Mononuclear cell (primary cell): ENCODE measurements around the gene GLTP. TPM values are rescaled to one million over a fixed set of nuclear protein-coding genes. Genes with fewer than 3 reads are reported as not detected.
A peak's percentile ranks its signal among the peaks of the same experiment; 100 is the strongest.
"Not testable (repeated sequence)": the region's sequence is repeated elsewhere in the genome, so short reads cannot be mapped to it uniquely, and the experiment has no call there.

ENCODE experiments used
- H3K27me3 ChIP-seq: 2 replicates; pipeline ENCODE4 v1.6.0; 2011; ENCODE audit warnings: low read length, control low read depth; ENCODE audit not compliant: insufficient read depth
- H3K4me1 ChIP-seq: 2 replicates; pipeline ENCODE4 v1.5.1; 2011; ENCODE audit warnings: mild to moderate bottlenecking, low read length, control low read depth; ENCODE audit not compliant: insufficient read depth
- H3K4me3 ChIP-seq: 2 replicates; pipeline ENCODE4 v1.5.1; 2011; ENCODE audit warnings: mild to moderate bottlenecking, low read length, moderate library complexity
- H3K9me3 ChIP-seq: 2 replicates; pipeline ENCODE4 v1.5.1; 2011; ENCODE audit warnings: low read depth, mild to moderate bottlenecking, control low read depth, low read length
- total RNA-seq: library from RNA; depleted of rRNA; stranded (reverse); fragments of >200 nt; gene quantifications from one replicate; pipeline ENCODE4 v1.2.3, GENCODE V29; 2012

Gene GLTP
- total RNA-seq, 1 donor = 63.0 TPM

DNA sequence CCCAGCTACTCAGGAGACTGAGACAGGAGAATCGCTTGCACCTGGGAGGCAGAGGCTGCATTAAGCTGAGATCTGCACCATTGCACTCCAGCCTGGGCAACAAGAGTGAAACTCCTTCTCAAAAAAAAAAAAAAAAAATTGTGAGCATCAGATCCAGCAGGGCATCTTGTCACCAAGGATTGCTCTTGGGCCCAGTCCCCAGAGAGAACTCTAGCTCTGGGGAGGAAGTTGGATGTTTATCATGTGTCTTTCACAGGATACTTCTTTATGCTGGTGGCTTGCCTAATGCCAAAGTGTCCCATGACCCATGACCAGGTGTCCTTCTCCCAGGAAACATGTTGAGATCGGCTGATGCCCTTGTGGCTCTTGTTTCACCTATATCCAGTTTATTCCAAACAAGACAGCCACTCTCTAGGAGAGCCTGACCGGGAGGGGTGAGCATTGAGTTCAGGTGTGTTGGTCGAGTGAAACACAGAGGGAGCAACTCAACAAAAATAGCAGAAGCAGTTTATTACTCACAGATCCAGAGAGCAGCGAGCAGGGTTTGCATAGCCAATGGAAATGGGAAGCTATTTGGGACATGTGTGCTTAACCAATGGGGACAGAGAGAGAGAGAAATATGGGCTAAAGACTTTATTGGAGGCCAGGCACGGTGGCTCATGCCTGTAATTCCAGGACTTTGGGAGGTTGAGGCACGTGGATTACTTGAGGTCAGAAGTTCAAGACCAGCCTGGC is 13.1 kb upstream of the GLTP start:
- Histone ChIP-seq H3K4me1 (peaks cover 44% of the 10 kb centered on the region), H3K27me3 (no peaks in the 10 kb centered on the region), H3K9me3 (no peaks in the 10 kb centered on the region), H3K4me3 (no peak overlapping the region)

DNA sequence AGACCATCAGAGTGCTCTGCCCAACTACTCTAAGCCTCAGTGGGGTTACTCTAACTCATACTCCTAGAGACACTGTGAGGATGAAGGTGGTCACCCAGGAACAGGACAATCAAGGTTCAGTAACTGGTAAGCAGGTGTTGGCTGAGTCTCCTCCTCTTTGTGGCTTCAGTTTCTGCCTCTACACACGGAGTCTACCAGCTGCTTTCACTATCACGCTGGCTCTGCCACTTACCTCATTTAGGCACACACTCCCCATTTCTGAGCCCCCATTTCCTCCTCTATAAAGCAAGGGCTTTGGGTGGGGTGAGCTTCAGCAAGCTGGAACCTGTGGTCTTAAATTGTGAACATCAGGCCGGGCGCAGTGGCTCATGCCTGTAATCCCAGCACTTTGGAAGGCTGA is 12.4 kb upstream of the GLTP start:
- Histone ChIP-seq H3K4me1 (peaks cover 50% of the 10 kb centered on the region), H3K4me3 (no peak overlapping the region), H3K9me3 (no peaks in the 10 kb centered on the region), H3K27me3 (no peaks in the 10 kb centered on the region)

DNA sequence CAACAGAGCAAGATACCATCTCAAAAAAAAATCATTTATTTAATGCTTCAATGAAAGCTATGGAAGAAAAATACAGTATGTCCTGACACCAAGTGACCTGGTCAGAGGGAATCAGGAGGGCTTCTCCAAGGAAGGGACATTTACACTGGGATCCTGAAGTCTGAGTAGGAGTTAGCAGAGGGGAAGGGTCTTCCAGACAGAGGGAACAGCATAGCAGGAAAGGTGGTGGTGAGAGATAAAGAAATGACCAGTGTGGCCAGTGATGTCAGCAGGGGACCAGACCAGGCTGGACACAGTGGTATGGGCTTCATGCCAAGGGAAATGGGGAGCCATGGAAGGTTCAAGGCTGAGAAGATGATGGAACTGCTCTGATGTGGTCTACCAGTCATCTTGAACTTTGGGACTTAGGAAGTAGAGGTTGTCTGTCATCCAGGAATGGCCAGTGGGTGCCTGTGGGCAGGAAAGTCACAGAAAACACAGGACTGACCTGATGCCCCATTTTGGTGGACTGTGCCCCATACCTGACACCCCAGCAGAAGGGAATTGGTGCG is 11.9 kb upstream of the GLTP start:
- Histone ChIP-seq H3K27me3 (no peaks in the 10 kb centered on the region), H3K4me3 (no peak overlapping the region), H3K4me1 (peaks cover 55% of the 10 kb centered on the region), H3K9me3 (no peaks in the 10 kb centered on the region)

DNA sequence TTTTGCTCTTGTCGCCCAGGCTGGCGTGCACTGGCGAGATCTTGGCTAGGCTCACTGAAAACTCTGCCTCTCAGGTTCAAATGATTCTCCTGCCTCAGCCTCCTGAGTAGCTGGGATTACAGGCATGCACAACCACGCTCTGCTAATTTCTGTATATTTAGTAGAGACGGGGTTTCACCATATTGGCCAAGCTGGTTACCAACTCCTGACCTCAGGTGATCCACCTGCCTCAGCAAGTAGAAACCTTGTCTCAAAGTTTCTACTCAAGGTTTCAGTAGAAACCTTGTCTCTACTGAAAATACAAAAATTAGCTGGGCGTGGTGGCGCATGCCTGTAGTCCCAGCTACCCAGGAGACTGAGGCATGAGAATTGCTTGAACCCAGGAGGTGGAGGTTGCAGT is 11.4 kb upstream of the GLTP start:
- H3K4me1 ChIP-seq = peaks cover 61% of the 10 kb centered on the region
- not testable (repeated sequence) for H3K9me3 ChIP-seq, H3K27me3 ChIP-seq, H3K4me3 ChIP-seq

DNA sequence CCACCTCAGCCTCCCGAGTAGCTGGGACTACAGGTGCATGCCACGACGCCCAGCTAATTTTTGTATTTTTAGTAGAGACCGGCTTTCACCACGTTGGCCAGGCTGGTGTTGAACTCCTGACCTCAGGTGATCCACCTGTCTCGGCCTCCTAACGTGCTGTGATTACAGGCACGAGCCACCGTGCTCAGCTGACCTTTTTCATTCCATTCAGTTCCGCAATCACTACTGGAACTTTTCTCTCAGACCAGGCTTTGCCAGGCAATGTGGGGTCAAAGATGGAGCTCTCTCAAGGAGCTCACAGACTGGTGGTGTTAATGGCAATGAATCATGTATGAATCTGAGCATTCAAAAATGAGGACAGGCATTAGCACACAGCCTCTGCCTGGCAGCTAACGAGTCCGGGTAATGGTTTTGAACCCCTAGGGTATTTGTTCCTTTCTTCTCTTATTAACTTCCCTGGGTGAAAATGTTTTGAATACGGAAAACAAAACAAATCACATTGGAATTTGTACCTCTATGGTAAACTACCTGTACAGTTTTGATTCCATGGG is 10.4 kb upstream of the GLTP start:
- H3K4me1 ChIP-seq = peaks cover 65% of the 10 kb centered on the region
- H3K9me3 ChIP-seq = no peaks in the 10 kb centered on the region
- no peak overlapping the region for H3K4me3 ChIP-seq
- no peaks in the 10 kb centered on the region for H3K27me3 ChIP-seq

DNA sequence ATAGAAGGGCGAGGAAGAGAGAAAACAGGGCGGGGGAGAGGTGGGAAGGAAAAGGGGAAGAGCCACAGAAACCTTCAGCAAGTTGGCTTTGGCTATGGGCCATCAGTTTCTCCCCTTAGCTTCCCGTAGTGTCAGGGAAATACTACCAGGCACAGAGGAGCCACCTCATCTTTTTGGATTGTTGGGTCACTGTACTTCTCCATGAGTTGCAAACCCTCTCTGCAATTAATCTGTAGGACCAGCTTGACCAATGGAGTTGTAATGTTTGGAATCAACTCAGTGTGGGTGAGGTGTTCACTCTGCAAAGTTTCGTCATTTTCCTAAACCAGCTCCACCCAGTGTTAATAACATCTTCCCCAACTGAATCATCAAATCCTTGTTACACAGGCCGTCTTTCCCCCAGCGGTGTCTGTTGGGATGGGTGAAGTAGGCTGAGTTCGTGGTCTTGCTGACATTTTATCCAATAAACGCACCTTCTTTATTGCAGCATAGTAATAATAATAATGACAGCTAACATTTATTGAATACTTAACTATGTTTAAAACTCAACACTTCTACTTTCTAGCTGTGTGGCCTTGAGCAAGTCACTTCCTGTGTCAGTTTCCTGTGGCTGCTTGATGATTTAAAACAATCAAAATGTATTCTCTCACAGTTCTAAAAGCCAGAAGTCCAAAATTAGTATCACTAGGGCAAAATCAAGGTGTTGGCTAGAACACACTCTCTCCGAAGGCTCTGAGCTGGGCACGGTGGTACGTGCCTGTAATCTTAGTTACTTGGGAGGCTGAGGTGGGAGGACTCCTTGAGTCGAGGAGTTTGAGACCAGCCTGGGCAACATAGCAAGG is 8.1 kb upstream of the GLTP start:
- Histone ChIP-seq H3K9me3 (no peaks in the 10 kb centered on the region), H3K4me1 (peaks cover 65% of the 10 kb centered on the region), H3K4me3 (no peak overlapping the region), H3K27me3 (no peaks in the 10 kb centered on the region)

DNA sequence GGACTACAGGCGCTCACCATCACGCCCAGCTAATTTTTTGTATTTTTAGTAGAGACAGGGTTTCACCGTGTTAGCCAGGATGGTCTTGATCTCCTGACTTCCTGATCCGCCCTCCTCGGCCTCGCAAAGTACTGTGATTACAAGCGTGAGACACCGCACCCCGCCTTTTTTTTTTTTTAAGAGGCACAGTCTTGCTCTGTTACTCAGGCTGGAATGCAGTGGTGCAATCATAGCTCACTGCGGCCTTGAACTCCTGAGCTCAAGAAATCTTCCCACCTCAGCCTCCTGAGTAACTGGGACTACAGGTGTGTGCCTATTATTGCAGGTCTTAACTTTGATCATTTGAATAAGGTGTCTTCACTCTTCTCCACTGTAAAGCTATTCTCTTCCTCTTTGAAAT is 5.3 kb upstream of the GLTP start:
- H3K9me3 ChIP-seq = no peaks in the 10 kb centered on the region
- peaks cover 54% of the 10 kb centered on the region for H3K4me1 ChIP-seq
- no peaks in the 10 kb centered on the region for H3K27me3 ChIP-seq
- no peak overlapping the region for H3K4me3 ChIP-seq

DNA sequence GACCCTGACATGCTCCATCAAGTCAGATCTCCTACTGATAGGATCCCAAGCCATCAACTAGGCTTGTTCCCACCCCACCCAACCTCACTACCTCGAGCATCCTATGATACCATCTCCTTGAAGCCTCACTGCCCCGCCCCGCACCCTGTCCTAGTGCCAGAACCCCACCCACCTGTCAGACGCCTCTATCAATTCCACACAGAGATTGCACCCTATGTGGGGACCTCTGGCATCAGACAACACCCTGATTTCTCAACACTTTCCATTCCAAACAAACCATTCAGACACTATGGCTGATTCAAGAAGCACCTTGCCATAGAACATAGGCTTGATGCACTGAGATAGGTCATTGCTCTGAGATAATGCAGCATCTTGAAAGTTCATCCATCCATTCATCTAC is 3.1 kb upstream of the GLTP start:
- H3K4me3 ChIP-seq = no peak overlapping the region
- H3K4me1 ChIP-seq = peaks cover 48% of the 10 kb centered on the region
- H3K27me3 ChIP-seq = no peaks in the 10 kb centered on the region
- no peaks in the 10 kb centered on the region for H3K9me3 ChIP-seq

DNA sequence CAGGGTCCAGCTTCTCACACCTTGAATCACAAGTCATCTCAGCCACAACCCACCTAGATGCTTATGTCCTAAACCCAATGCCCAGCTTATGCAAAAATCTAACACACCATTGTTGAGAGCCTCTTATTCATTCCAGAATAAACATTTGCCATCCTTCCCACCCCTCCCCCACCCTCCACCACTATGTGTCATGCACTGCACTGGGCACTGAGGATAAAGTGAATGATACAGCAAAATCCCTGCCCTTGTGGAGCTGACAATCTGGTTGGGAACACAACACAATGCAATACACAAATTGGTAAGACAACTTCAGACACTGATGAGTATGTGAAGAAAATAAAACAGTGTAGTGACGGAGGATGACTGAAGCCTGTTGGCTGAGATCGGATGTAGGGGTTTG is 1.4 kb upstream of the GLTP start:
- Histone ChIP-seq H3K4me1 (peaks cover 48% of the 10 kb centered on the region), H3K4me3 (no peak overlapping the region), H3K27me3 (no peaks in the 10 kb centered on the region), H3K9me3 (no peaks in the 10 kb centered on the region)

DNA sequence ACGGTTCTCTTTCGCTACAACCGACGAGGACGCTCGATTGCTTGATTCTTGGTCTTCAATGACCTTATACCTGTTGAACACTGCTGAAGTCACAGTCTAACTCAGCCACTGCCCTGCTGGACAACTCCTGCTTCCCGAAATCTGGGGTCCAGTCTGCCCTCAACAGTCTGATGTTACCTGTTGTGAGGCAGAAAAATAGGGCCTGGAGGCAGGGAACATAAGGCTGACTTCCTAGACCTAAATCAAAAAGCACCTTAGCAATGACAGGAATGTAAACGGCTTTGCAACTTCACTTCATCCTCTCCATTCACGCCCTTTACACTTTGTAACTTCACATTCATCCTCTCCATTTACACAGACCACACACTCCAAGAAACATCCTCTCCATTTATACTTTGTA is 597 bp upstream of the GLTP start:
- Histone ChIP-seq H3K9me3 (no peaks in the 10 kb centered on the region), H3K4me1 (peaks cover 50% of the 10 kb centered on the region), H3K27me3 (no peaks in the 10 kb centered on the region), H3K4me3 (peak overlapping the region; percentile 88)

DNA sequence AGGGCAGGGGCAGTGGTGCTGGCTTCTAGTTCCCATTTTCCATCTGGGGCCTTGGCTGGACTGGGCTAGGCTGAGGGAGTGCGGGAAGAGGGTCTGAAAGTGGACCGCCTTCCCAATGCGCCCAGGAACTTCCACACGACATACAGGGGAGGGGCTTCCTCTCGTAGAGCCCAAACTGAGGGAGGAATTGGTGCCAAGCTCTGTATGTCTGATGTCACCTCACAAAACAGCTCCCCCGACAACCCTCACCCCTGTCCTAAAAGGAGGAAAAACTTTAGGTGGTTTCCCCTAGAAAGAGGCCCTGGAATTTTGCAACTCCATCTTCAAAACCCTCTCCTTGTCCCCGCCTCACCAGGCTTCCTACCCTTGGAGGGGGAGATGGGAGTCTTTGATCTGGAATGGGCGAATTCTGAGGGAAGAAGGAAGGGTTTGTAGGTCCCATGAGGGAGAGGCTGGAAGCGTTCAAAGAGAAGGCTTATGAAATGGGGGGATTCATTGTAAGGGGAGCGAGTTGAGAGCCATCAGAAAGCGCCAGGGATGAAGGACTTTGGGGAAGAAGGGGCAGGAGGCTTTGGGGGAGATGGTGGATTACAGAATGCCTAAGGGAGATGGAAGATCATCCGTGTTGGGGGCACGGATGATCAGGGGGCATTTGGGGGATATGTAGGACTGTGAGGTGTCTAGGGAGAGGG is 844 bp downstream of the GLTP start:
- Histone ChIP-seq H3K27me3 (no peaks in the 10 kb centered on the region), H3K9me3 (no peaks in the 10 kb centered on the region), H3K4me1 (peaks cover 56% of the 10 kb centered on the region), H3K4me3 (peak overlapping the region; percentile 88)

DNA sequence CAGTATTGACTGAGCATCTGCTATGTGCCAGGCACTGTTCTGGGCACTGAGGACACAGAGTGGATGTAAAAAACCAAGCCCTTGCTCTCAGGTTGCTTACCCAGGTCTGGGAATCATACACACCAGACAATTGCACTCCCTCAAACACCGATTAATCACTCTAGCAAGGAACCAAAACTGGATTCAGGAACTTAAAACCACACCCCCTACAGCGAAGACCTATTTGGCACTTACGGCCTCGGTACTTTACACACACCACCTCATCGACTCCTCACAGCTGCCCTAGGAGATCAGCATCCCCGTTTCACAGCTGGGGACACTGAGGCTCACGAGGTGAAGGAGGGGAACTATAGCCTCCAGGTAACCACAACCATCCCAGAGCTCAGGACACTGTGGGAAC is 1.6 kb downstream of the GLTP start:
- Histone ChIP-seq H3K4me1 (peaks cover 56% of the 10 kb centered on the region), H3K27me3 (no peaks in the 10 kb centered on the region), H3K9me3 (no peaks in the 10 kb centered on the region), H3K4me3 (peak overlapping the region; percentile 88)

DNA sequence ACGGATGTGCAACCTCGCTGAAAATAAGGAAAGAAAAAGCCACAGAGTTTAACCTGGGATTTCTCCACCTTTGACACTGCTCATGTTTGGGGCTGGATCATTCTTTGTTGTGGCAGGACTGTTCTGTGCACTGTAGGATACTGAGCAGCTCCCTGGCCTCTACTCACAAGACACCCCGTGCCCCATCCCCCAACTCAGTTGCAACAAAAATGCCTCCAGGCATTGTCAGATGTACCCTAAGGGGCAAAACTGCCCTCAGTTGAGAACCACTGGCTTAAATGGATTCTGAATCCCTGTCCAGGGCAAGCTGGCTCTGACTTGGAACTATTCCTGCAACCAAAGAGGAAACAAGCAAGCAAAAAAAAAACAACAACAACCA is 2.1 kb downstream of the GLTP start:
- Histone ChIP-seq H3K27me3 (no peaks in the 10 kb centered on the region), H3K4me1 (peaks cover 54% of the 10 kb centered on the region), H3K9me3 (no peaks in the 10 kb centered on the region), H3K4me3 (no peak overlapping the region)

DNA sequence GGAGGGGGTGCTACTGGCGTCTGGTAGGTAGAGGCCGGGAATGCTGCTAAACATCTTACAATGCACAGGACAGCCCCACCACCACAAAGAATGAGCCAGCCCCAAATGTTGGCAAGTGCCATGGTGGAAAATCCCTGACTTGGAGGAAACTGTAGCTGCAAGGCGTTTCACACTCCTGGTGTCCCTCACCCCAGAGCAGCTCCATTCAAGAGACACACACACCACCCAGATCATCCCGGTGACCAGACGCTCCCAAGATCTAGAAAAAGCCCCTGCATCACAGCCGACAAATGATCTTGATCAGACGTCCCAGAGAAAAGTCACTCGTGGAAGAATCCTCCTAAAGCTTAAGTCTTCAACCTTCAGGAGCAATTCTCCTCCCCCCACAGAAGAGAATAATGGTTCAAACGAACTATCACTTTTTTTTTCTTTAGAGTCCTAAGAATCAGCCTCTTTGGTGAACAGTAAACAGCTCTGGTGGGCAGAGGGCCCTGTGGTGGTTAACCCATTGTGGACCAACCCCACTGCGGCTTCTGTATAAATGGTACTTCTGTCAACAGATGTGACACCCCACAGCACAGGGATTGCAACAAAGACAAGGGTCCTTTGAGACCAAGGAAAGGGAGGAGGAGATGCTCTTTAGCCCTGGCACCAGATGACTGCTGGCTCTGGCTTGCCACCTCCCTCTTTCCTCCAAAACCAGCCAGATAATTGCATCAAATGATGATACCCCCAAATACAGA is 2.7 kb downstream of the GLTP start:
- Histone ChIP-seq H3K9me3 (no peaks in the 10 kb centered on the region), H3K27me3 (no peaks in the 10 kb centered on the region), H3K4me1 (peaks cover 54% of the 10 kb centered on the region), H3K4me3 (no peak overlapping the region)
